Measurements from ENCODE around the gene LRBA. TPM values are rescaled to one million over a fixed set of nuclear protein-coding genes. Genes with fewer than 3 reads are reported as not detected.

The LRBA gene
- total and polyA plus RNA-seq, 3 donors from 2014 or later: 24.6 to 61.1 (median 60.8) TPM

GRCh38 chr4:150495550-150495949 lies 519.5 kb downstream of the LRBA start:
- no peaks in the 10 kb centered on the region for H3K9me3 ChIP-seq
- TF ChIP-seq CTCF (IDR thresholded peaks at IDR 0.05) (no peak), POLR2A (IDR thresholded peaks at IDR 0.05) (no peak)
- DNase-seq: no peak

GRCh38 chr4:150493851-150494250 lies 521.2 kb downstream of the LRBA start:
- WGBS, 2 donors: 95 to 100% methylated on average over 2 of the region's 2 CpGs

More at GRCh38 chr4:150495550-150495949, 519.5 kb downstream of the LRBA start:
- Histone ChIP-seq H3K27ac (no peak overlapping the region), H3K27me3 (no peaks in the 10 kb centered on the region), H3K4me1 (no peaks in the 10 kb centered on the region), H3K36me3 (ENCODE audit: low read depth, missing control alignments) (no peaks in the 10 kb centered on the region), H3K4me3 (no peak overlapping the region)
- intact Hi-C loops (cut with DNase I; ENCODE audit: low total_unique reads): no loop called here

GRCh38 chr4:150491132-150492049 lies 523.7 kb downstream of the LRBA start:
- DNase-seq: no peak
- Histone ChIP-seq H3K27ac (no peak overlapping the region), H3K36me3 (ENCODE audit: low read depth, missing control alignments) (no peaks in the 10 kb centered on the region), H3K4me1 (no peaks in the 10 kb centered on the region), H3K9me3 (no peaks in the 10 kb centered on the region), H3K4me3 (no peak overlapping the region), H3K27me3 (no peaks in the 10 kb centered on the region)
- no peak for TF ChIP-seq CTCF (IDR thresholded peaks at IDR 0.05)
- no peak for TF ChIP-seq POLR2A (IDR thresholded peaks at IDR 0.05)
- WGBS, 2 donors: 60 to 67% methylated on average over 3 of the region's 3 CpGs
- intact Hi-C loops (cut with DNase I; ENCODE audit: low total_unique reads): no loop called here

More at GRCh38 chr4:150493851-150494250, 521.2 kb downstream of the LRBA start:
- H3K4me1 ChIP-seq: no peaks in the 10 kb centered on the region
- H3K9me3 ChIP-seq: no peaks in the 10 kb centered on the region
- H3K4me3 ChIP-seq: no peak overlapping the region
- TF ChIP-seq POLR2A (IDR thresholded peaks at IDR 0.05): no peak
- TF ChIP-seq CTCF (IDR thresholded peaks at IDR 0.05): no peak
- intact Hi-C loops (cut with DNase I; ENCODE audit: low total_unique reads): no loop called here
- no peaks in the 10 kb centered on the region for H3K36me3 ChIP-seq (ENCODE audit: low read depth, missing control alignments)
- H3K27ac ChIP-seq: no peak overlapping the region
- DNase-seq: no peak
- H3K27me3 ChIP-seq: no peaks in the 10 kb centered on the region

GRCh38 chr4:150482581-150482980 lies 532.5 kb downstream of the LRBA start:
- intact Hi-C loops (cut with DNase I; ENCODE audit: low total_unique reads): no loop called here
- WGBS, 2 donors: 85 to 87% methylated on average over 4 of the region's 4 CpGs
- no peaks in the 10 kb centered on the region for H3K27me3 ChIP-seq
- DNase-seq: no peak
- TF ChIP-seq CTCF (IDR thresholded peaks at IDR 0.05): no peak
- H3K4me1 ChIP-seq: no peaks in the 10 kb centered on the region
- no peak overlapping the region for H3K27ac ChIP-seq
- no peaks in the 10 kb centered on the region for H3K36me3 ChIP-seq (ENCODE audit: low read depth, missing control alignments)
- no peaks in the 10 kb centered on the region for H3K9me3 ChIP-seq
- no peak overlapping the region for H3K4me3 ChIP-seq

- Histone ChIP-seq H3K27me3 (no peaks in the 10 kb centered on the region), H3K4me3 (no peak overlapping the region), H3K36me3 (ENCODE audit: low read depth, missing control alignments) (no peaks in the 10 kb centered on the region), H3K27ac (no peak overlapping the region), H3K4me1 (no peaks in the 10 kb centered on the region), H3K9me3 (no peaks in the 10 kb centered on the region)
- no peak for DNase-seq
- 82 to 88% methylated on average over 3 of the region's 3 CpGs for WGBS, 2 donors
- TF ChIP-seq CTCF (IDR thresholded peaks at IDR 0.05): no peak
- TF ChIP-seq POLR2A (IDR thresholded peaks at IDR 0.05): no peak
- intact Hi-C loops (cut with DNase I; ENCODE audit: low total_unique reads): no loop called here
Observed at GRCh38 chr4:150479657-150480056, 535.4 kb downstream of the LRBA start.

Measured in testis (tissue), 3 donors.